ENCODE results near the gene KRTAP10-6.
"Not testable (repeated sequence)": the region's sequence is repeated elsewhere in the genome, so short reads cannot be mapped to it uniquely, and the experiment has no call there.

The KRTAP10-6 gene, protein sequence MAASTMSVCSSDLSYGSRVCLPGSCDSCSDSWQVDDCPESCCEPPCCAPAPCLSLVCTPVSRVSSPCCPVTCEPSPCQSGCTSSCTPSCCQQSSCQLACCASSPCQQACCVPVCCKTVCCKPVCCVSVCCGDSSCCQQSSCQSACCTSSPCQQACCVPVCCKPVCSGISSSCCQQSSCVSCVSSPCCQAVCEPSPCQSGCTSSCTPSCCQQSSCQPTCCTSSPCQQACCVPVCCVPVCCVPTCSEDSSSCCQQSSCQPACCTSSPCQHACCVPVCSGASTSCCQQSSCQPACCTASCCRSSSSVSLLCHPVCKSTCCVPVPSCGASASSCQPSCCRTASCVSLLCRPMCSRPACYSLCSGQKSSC

DNA sequence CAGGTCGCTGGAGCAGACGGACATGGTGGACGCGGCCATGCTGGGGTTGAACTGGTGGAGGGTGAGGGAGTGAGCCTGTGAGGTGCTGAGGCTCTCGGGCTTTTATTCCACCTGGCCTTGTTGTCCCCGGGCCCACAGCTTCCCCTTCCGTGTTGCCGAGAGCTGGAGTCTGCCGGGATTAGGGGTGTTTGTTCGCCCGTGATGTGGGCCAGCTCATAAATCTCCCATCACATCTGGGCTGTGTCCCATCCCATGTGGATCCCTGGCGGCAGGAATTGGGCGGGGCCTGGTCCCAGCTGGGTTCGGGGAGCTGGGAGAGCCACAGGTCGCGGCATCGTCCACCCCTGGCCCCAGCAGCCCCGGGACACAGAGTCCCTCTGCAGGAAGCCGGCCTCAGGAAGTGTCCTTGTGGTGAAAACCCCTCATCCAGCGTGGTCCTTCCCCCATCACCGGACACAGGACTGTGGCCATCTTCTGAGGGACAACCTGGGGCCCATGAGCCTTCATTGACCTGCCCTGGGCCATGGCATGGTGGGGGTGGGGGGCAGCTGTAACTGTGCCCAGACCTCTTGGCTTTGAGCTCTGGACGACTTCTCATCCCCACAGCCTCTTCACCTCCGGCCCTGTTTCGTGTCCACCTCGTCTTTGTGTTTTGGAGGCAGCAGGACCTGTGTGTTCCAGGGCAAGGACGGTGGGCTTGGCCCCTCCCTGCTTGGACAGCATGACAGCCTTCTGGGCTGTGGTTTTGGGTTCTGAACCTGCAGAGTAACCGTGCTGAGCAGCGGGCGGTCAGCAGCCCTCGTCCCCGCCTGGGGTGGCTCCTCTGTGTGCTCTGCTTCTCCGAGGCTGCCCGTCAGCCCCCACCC is at the start of gene KRTAP10-6:
KRTAP10-6 (minus strand) TSS at position 60 of the 866 bp plus-strand sequence; CDS start at position 39, 21 bp downstream.
- H3K4me3 ChIP-seq (ENCODE audit: low read depth, low read length): no peak within 1 kb of the TSS
- TF ChIP-seq, protein P1, sequence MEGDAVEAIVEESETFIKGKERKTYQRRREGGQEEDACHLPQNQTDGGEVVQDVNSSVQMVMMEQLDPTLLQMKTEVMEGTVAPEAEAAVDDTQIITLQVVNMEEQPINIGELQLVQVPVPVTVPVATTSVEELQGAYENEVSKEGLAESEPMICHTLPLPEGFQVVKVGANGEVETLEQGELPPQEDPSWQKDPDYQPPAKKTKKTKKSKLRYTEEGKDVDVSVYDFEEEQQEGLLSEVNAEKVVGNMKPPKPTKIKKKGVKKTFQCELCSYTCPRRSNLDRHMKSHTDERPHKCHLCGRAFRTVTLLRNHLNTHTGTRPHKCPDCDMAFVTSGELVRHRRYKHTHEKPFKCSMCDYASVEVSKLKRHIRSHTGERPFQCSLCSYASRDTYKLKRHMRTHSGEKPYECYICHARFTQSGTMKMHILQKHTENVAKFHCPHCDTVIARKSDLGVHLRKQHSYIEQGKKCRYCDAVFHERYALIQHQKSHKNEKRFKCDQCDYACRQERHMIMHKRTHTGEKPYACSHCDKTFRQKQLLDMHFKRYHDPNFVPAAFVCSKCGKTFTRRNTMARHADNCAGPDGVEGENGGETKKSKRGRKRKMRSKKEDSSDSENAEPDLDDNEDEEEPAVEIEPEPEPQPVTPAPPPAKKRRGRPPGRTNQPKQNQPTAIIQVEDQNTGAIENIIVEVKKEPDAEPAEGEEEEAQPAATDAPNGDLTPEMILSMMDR (IDR thresholded peaks at IDR 0.05; ENCODE audit: insufficient read depth, low read length, missing control alignments): no peak
- DNase-seq (ENCODE audit: low read depth, low spot score): no peak
- POLR2A ChIA-PET: interaction anchor here (0.9 kb wide), 1 partner anchor 19 kb away, joined by 3 read pairs; the partner anchor contains the start of gene KRTAP10-4
- CTCF ChIA-PET: no interaction called here

DNA sequence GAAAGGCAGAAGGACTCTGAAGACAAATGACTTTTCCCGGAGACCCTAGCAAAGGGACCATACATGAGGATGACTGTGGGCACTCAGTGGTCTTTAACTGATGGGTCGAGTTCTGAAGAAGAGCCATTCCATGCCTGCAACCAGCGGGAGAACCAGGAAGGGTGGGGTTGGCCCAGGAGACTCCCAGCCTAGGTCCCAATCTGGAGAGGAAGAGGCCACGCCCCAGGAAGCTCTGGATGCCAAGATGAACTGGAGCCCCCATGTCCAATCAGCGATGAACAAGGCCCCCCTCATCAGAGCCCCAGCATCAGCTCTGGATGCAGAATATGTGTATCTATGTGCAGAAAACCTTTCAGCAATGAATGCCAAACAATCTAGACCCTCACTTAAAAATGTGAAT is 48.5 kb upstream of the KRTAP10-6 start:
- POLR2A ChIA-PET: no interaction called here
- CTCF ChIA-PET: no interaction called here
- TF ChIP-seq, protein P1 (IDR thresholded peaks at IDR 0.05; ENCODE audit: insufficient read depth, low read length, missing control alignments): no peak
- no peak for DNase-seq (ENCODE audit: low read depth, low spot score)
- no peak overlapping the region for H3K4me3 ChIP-seq (ENCODE audit: low read depth, low read length)

DNA sequence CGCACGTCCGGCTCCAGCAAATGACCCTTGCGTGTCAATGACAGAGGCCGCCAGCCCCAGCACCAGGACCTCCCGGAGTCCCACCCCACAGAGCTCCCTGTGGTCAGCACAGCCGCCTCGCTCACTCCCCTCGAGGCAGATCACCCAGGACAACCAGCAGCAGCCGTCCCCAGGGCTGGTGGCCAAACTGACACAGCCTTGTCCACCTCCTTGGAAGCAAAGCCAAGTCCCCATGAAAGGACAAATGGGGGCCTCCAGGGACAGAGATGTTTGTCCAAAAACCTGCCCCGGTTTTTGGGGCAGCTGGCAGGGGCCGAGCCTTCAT is 47.0 kb upstream of the KRTAP10-6 start:
- DNase-seq (ENCODE audit: low read depth, low spot score): no peak
- ChIA-PET POLR2A (no interaction called here), CTCF (no interaction called here)
- no peak overlapping the region for H3K4me3 ChIP-seq (ENCODE audit: low read depth, low read length)
- TF ChIP-seq, protein P1 (IDR thresholded peaks at IDR 0.05; ENCODE audit: insufficient read depth, low read length, missing control alignments): no peak

DNA sequence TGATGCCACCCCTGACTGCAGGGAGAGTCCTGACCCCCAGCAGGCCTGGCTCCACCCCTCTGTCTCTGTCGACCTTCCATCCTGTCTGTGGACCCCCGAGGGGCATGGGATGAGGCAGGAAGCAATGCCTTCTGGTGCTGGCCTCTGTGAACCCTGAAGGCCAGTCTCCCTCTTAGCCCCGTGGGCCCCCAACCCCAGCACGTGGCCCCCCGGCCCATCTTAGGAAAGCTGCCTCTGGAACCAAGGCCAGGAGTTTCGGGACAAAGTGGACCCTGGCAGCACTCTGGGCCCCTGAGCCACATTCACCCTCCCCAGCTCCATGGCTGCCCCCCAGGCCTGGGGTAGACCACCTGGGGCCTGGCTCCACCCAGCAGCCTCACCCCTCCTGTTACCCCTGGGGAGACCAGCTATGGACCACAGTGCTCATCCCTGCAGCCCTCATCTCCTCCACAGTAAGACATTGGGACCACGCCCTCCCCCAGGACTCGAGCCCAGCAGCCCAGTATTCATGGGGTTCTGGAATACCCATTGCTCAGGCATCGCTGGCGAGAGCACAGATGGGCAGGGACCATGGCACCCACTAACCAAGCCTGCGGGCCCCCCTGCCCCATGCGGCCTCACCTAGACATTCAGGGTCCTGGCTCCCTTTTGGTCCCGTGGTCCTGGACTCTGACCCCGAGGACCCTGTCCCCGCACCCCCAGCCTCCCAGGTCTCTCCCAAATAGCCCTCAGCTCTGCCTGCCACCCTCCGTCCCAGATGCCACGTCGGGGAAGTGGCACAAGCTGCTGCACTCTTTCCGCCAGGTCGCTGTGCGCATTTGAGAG is 46.4 kb upstream of the KRTAP10-6 start:
- CTCF ChIA-PET; POLR2A ChIA-PET; DNase-seq (ENCODE audit: low read depth, low spot score); H3K4me3 ChIP-seq (ENCODE audit: low read depth, low read length): not testable (repeated sequence)

DNA sequence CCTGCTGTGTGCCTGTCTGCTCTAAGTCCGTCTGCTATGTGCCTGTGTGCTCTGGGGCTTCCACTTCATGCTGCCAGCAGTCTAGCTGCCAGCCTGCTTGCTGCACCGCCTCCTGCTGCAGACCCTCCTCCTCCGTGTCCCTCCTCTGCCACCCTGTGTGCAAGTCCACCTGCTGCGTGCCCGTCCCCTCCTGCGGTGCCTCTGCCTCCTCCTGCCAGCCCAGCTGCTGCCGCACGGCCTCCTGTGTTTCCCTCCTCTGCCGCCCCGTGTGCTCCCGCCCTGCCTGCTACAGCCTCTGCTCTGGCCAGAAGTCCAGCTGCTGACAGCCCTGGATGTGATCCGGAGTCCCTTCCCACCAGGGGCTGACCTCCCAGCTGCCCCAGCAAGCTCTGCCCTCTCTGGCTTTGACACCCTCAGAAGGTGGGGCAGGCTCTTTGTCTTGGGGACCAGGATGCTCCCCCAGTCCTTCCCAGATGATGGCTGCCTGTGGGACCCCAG is 45.6 kb upstream of the KRTAP10-6 start:
- H3K4me3 ChIP-seq (ENCODE audit: low read depth, low read length); CTCF ChIA-PET; POLR2A ChIA-PET; DNase-seq (ENCODE audit: low read depth, low spot score): not testable (repeated sequence)

DNA sequence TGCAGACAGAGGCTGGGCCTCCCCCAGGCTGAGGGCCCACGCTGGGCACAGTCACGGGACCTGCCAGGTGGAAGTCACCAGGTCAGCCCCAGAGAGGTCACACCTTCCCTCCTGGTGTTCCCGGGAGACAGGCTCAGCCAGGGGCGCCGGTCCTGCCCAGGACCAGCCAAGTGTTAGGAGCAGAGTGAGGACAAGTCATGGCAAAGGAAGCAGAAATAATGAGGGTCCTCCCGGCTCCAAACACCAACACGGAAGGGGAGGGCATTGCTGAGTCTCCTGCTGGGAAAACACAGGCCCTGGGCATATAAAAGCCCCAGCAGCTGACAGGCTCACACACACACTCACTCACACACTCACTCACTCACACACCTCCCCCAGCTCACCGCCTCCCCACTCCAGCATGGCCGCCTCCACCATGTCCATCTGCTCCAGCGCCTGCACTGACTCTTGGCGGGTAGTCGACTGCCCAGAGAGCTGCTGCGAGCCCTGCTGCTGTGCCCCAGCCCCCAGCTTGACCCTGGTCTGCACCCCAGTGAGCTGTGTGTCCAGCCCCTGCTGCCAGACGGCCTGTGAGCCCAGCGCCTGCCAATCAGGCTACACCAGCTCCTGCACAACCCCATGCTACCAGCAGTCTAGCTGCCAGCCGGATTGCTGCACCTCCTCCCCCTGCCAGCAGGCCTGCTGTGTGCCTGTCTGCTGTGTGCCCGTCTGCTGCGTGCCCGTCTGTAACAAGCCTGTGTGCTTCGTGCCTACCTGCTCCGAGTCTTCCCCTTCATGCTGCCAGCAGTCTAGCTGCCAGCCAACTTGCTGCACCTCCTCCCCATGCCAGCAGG is 44.9 kb upstream of the KRTAP10-6 start, which contains the start of gene KRTAP10-10:
KRTAP10-10 (plus strand) TSS at position 339 of the 833 bp plus-strand sequence; CDS start at position 401, 62 bp downstream.
- DNase-seq (ENCODE audit: low read depth, low spot score): no peak
- H3K4me3 ChIP-seq (ENCODE audit: low read depth, low read length): no peak within 1 kb of the TSS
- TF ChIP-seq, protein P1 (IDR thresholded peaks at IDR 0.05; ENCODE audit: insufficient read depth, low read length, missing control alignments): no peak
- ChIA-PET CTCF (no interaction called here), POLR2A (no interaction called here)

Data from AG04449 (cell line).